ENCODE data around the gene GCNT4.

DNA sequence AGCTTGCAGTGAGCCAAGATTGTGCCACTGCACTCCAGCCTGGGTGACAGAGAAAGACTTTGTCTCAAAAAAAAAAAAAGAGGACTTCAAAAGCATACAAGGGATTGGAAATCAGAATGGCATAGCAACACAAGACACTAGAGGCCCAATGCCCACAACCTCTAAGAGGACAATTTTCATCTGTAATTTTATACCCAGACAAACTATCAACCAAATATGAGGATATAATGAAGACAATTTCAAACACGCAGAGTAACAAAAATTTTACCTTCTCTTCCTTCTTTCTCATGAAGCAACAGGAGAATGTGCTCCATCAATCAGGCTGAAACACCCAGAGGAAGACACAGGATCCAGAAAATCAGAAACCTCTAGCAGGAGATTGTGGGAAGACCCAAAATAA is 46.8 kb downstream of the GCNT4 start:
- TF ChIP-seq JUN (IDR thresholded peaks at IDR 0.05; ENCODE audit: borderline replicate concordance, insufficient read depth, insufficient read length, low read depth) (no peak), POLR2AphosphoS5 (IDR thresholded peaks at IDR 0.05; ENCODE audit: insufficient read depth, low read depth, low read length) (no peak)
- TF ChIP-seq, protein P1, sequence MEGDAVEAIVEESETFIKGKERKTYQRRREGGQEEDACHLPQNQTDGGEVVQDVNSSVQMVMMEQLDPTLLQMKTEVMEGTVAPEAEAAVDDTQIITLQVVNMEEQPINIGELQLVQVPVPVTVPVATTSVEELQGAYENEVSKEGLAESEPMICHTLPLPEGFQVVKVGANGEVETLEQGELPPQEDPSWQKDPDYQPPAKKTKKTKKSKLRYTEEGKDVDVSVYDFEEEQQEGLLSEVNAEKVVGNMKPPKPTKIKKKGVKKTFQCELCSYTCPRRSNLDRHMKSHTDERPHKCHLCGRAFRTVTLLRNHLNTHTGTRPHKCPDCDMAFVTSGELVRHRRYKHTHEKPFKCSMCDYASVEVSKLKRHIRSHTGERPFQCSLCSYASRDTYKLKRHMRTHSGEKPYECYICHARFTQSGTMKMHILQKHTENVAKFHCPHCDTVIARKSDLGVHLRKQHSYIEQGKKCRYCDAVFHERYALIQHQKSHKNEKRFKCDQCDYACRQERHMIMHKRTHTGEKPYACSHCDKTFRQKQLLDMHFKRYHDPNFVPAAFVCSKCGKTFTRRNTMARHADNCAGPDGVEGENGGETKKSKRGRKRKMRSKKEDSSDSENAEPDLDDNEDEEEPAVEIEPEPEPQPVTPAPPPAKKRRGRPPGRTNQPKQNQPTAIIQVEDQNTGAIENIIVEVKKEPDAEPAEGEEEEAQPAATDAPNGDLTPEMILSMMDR (IDR thresholded peaks at IDR 0.05; ENCODE audit: extremely low read depth in 1 of 2, insufficient read depth in 1 of 2, low read depth in 1 of 2, low read length in 2 of 2): no peak
